Measurements from ENCODE around the gene CDNF.
A peak's percentile ranks its signal among the peaks of the same experiment; 100 is the strongest.

DNA sequence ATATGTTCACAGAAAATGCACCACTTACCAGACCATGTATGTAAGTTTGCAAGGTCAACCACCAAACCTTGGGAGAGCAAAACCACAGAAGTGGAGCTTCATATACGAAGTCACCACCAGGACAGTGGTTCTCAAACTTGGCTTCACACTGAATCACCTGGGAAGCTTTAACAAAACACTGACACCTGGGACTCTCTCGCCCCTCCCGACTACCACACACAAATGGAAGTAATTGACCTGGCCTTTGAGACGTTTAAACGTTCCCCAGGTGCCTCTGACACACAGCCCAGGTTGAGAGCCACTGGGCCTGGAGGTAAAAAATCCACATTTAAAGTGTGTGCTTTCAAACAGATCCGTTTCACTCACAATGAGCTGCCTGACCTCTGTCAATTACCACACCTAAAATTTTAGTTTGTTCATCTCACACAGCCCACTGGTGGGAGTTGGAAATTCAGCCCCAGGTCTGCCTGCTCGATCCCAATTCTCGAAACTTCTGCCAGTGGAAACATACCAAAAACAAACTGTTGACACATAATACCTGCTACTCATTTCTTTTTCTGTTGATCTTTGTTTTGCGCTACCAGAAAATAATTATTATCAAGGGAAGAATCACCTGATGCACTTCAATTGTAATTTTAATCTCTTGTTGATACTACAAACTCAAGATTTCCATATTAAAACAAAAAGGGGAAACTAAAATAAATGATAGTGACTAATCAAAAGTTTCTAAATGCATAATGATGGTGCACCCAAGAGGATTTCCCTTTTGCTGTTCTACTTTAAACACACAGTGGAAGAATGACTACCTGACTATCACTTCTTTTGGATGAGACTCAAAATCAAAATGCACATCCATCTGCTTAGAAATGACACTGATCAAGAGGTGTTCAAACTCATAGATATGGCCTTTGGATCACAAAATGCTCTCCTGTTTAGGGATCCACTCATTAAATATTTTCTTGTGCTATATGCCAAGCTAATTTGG lies 26.6 kb downstream of the CDNF start:
- TF ChIP-seq, protein P1, sequence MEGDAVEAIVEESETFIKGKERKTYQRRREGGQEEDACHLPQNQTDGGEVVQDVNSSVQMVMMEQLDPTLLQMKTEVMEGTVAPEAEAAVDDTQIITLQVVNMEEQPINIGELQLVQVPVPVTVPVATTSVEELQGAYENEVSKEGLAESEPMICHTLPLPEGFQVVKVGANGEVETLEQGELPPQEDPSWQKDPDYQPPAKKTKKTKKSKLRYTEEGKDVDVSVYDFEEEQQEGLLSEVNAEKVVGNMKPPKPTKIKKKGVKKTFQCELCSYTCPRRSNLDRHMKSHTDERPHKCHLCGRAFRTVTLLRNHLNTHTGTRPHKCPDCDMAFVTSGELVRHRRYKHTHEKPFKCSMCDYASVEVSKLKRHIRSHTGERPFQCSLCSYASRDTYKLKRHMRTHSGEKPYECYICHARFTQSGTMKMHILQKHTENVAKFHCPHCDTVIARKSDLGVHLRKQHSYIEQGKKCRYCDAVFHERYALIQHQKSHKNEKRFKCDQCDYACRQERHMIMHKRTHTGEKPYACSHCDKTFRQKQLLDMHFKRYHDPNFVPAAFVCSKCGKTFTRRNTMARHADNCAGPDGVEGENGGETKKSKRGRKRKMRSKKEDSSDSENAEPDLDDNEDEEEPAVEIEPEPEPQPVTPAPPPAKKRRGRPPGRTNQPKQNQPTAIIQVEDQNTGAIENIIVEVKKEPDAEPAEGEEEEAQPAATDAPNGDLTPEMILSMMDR (IDR thresholded peaks at IDR 0.05): peak in 1 of 7 experiments; percentile 18
- TF ChIP-seq POLR2A (IDR thresholded peaks at IDR 0.05): no peak

Measured in body of pancreas (tissue), 4 donors.